Epithelial cell of proximal tubule (primary cell): Measurements from ENCODE around the gene NMRK2. TPM values are rescaled to one million over a fixed set of nuclear protein-coding genes. Genes with fewer than 3 reads are reported as not detected.
"Not testable (repeated sequence)": the region's sequence is repeated elsewhere in the genome, so short reads cannot be mapped to it uniquely, and the experiment has no call there.

Experiments used
- DNase-seq: peaks from one replicate; pipeline ENCODE4 v3.0.0-alpha.2; 2011; ENCODE audit warnings: low read depth
- H3K4me3 ChIP-seq: 2 replicates; pipeline ENCODE4 v1.5.1; 2011; ENCODE audit warnings: low read depth, mild to moderate bottlenecking, low read length
- total RNA-seq: library from RNA; depleted of rRNA; stranded (reverse); fragments of >200 nt; gene quantifications from 2 replicates; pipeline ENCODE4 v1.2.3, GENCODE V29; 2015
- TF ChIP-seq, protein P1 (sequence below): conservative IDR thresholded peaks from 2 replicates; pipeline ENCODE4 v1.5.1; 2012; ENCODE audit warnings: low read depth, mild to moderate bottlenecking, low read length

NMRK2 gene
- total RNA-seq, 1 donor from 2014 or later = not detected

DNA sequence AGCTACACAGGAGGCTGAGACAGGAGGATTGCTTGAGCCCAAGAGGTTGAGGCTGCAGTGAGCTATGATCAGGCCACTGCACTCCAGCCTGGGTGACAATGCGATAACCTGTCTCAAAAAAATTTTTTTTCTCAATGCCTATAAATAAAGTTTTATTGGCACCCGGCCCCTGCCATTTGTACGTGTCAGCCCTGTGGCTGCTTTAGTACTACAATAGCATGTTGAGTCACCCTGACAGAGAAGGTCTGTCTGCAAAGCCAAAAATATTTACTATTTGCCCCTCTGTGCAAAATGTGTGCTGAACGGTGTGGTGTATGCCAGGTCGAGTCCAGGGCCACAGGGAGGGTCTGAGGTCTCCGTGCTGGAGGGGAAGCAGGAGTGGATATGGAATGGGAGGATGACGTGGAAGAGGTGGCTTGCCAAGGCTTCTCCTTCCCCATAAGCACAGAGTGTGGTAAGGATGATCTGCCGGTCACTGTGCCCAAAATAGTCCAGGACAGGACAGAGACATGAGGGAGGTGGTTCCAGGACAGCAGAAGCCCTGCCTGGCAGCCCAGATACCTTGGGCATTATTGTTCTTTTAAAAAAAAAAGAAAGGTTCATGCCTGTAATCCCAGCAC, 10.0 kb downstream of the NMRK2 start:
- no peak overlapping the region for H3K4me3 ChIP-seq
- TF ChIP-seq, protein P1, sequence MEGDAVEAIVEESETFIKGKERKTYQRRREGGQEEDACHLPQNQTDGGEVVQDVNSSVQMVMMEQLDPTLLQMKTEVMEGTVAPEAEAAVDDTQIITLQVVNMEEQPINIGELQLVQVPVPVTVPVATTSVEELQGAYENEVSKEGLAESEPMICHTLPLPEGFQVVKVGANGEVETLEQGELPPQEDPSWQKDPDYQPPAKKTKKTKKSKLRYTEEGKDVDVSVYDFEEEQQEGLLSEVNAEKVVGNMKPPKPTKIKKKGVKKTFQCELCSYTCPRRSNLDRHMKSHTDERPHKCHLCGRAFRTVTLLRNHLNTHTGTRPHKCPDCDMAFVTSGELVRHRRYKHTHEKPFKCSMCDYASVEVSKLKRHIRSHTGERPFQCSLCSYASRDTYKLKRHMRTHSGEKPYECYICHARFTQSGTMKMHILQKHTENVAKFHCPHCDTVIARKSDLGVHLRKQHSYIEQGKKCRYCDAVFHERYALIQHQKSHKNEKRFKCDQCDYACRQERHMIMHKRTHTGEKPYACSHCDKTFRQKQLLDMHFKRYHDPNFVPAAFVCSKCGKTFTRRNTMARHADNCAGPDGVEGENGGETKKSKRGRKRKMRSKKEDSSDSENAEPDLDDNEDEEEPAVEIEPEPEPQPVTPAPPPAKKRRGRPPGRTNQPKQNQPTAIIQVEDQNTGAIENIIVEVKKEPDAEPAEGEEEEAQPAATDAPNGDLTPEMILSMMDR = no peak
- no peak for DNase-seq

DNA sequence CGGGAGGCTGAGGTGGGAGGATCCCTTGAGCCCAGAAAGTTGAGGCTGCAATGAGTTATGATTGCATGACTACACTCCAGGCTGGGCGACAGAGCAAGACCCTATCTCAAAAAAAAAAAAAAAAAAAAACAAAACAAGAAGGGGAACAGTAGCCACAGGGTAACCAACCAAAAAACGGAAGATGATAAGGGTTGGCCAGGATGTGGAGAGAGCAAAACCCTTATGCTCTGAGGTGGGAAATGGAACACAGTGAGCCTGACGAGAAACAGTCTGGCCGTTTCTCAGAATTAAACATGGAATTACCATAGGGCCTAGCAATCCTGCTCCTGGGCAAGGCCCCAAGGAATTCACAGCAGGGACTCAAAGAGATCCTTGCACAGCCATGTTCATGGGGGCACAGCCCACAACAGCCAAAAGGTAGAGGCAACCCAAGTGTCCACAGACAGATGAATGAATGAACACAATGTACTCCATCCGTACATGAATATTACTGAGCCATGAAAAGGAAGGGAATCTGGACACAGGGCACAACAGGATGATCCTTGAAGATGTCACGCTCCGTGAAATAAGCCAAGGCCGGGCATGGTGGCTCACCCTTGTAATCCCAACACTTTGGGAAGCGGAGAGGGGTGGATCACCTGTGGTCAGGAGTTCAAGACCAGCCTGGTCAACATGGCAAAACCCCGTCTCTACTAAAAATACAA, 11.3 kb downstream of the NMRK2 start:
- TF ChIP-seq, protein P1 = no peak
- DNase-seq = no peak

DNA sequence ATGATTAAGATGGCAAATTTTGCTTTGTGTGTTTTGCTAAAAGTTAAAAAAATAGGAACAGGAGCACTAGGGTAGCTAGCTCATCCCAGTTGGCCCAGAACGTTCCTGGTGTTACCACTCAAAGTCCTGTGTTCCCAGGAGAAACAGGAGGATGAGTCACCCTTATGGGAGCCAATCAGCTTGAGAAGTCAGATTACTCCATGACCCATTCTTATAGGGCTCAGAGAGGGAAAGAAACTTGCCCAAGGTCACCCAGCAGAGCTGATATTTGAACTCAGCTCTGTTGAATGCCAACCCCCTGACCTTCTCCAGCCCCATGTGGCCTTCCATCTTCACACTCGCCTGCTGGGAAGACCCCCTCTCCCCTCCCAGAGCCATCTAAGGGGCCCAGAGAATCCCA, 13.0 kb downstream of the NMRK2 start:
- no peak for DNase-seq
- TF ChIP-seq, protein P1 = no peak
- no peak overlapping the region for H3K4me3 ChIP-seq

More for the DNA sequence above, 11.3 kb downstream of the NMRK2 start:
- no peak overlapping the region for H3K4me3 ChIP-seq

DNA sequence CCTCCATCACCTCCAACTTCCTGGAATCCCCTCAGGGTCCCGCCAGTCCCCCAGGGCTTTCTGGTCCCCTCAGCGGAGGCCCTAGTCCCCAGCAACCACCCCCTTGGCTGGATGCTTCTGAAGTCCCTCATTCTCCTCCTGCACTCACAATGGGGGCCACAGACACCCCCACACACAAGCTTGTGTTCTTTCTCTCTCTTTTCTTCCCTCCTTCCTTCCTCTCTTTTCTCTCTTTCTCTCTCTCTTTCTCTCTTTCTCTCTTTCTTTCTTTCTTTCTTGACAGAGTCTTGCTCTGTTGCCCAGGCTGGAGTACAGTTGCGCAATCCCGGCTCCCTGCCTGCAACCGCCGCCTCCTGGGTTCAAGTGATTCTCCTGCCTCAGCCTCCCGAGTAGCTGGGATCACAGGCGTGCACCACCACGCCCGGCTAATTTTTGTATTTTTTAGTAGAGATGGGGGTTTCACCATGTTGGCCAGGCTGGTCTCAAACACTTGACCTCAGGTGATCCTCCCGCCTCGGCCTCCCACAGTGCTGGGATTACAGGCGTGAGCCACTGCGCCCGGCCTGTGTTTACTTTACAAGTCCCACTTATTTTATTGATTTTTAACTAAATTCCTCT, 14.6 kb downstream of the NMRK2 start:
- not testable (repeated sequence) for H3K4me3 ChIP-seq, DNase-seq

DNA sequence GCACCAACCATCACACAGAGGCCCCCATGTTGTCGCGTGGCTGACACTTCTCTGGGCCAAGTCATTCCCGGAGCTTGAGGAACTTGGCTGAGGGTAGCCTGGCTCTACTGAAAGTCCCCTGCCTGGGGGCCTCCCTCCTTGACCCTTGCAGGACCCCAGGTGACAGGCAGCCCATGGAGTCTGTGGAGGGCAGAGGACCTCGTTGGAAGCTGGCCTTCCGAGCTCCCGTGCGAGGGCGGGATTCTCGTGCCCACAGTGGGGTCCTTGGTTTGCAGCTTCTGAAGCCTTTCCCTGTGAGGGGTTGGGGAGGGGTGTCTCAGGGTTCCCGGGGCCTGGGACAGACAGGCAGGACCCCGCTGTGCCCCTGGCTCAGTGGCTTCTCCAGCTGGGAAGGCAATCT, 16.4 kb downstream of the NMRK2 start:
- TF ChIP-seq, protein P1 = no peak
- no peak overlapping the region for H3K4me3 ChIP-seq
- DNase-seq = no peak

DNA sequence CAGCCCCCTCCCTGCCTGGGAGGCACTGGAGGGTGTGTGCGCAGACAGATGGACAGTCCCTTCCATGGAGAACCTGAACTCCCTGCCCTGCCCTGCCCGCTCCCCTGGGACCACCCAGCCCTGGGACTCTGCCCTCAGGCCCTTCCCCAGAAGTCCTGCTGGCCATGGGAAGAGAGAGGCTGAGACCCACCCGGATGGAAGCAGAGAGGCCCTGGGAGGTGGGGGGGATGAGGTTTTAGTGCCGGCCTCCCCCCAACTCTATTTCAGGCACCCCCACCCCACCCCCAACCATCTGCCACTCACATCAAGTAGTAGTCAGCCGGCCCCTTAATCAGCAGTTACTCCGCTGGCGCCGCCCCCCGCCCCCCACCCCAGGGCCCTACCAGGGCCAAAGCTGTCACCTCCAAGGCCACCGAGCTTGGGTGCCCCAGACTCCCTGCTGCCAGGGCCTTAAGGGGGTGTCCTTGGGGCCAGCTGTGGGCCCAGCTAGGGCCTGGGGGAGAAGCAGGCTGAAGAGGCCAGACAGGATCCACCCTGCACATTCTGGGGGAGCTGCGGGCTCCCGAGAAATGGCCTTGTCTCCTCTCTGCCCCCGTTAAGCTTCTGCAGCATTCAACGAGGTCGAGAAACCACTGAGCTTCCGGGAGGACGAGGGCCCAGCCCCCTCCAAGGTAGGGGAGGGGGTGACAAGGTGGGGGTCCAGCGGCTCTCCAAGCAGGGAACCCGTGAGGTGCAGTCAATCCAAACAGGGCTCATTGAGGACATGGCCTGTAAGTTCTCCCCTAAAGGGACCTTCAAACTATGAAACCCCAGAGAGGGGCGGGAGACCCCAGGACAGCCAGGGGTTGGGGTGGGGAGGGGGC, 17.4 kb downstream of the NMRK2 start:
- no peak for DNase-seq
- H3K4me3 ChIP-seq = no peak overlapping the region

More for the DNA sequence above, 17.4 kb downstream of the NMRK2 start:
- TF ChIP-seq, protein P1 = no peak
